ENCODE data around the gene TSNAXIP1.
A peak's percentile ranks its signal among the peaks of the same experiment; 100 is the strongest.

TSNAXIP1 gene

DNA sequence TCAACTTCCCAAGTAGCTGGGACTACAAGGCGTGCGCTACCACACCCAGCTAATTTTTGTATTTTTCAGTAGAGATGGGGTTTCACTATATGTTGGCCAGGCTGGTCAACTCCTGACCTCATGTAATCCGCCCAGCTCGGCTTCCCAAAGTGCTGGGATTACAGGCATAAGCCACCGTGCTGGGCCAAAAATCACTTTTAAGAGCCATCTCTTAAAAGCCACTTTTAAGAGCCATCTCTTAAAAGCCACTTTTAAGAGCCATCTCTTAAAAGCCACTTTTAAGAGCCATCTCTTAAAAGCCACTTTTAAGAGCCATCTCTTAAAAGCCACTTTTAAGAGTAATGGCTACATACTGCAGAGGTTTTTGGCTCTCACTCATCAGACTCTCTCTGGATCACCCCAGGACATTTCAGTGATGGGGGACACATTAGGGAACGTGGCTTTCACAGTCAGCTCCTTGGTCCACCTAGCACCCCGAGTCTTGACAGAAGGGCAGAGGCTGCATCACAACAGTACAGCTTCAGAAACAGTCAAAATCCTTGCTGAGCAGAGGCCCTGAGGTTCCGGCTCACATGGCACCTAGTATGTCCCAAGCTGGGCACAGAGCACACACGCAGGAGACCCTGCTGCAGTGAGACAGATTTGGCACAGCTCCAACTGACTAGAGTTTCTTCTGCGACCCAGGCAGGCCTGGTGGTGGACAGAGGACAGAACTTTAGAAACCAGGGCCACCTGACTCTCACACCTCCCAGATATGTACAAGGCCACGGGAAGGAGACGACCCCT lies 23.9 kb upstream of the TSNAXIP1 start:
- no peak for DNase-seq

GRCh38 chr16:67783353-67783725 lies 23.4 kb upstream of the TSNAXIP1 start:
- no peak for DNase-seq

- DNase-seq, result no peak
These were observed 20.2 kb upstream of the TSNAXIP1 start for GRCh38 chr16:67786491-67786890.

GRCh38 chr16:67790071-67790470 lies 16.6 kb upstream of the TSNAXIP1 start:
- no peak for DNase-seq

DNA sequence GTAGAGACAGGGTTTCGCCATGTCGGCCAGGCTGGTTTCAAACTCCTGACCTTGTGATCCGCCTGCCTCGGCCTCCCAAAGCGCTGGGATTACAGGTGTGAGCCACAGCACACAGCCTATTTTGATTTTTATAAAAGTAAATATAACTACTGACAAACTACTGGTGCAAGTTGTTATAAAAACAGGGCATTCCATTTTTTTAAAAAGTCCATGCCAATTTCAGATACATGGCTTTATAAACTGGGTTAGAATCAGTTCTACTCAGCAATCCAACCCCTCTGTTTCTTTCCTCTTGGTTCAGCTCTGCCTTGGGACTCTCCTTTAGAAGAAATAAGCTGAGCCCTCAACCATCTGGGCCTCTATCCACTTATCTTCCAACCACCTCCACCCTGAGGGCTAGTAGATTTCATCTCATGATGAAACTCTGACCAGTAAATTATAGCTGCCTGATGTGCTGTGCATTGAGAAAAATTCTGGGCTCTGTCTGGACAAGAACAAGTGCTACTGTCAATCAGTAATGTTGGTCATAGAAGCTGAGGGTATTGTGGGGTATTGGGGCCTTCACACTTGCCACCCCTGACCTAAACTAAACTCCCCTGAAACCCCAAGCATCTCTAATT lies 10.5 kb upstream of the TSNAXIP1 start:
- DNase-seq, result no peak

DNA sequence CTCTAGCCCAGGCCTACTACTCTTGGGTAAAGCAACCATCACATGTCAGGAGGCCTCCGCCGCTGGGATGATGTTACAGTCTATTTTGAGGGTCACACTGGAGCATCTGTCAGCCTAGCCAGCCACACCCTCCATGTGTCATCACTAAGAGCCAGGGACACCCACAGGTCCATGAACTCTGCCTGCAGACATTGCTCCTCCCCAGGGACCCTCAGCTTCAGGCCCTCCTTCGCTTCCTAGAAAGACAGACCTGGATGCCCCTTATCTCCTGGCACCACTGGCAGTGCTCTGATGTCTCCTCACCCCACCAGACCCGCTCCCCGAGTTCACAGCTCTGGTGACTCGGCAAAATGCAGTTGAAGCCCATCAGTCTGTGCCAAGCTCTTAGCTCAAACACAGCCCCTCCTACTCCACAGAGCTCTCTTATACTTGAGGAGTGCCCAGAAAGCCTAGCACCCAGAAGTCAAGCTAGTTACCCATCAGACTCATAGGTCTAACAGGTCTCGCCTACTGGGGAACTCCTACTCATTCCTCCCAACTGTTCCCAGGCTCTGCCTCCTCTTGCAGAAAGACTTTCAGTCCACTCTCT lies 6.3 kb upstream of the TSNAXIP1 start:
- no peak for DNase-seq

- no peak for DNase-seq
These were observed 5.4 kb upstream of the TSNAXIP1 start for GRCh38 chr16:67801241-67801640.

DNA sequence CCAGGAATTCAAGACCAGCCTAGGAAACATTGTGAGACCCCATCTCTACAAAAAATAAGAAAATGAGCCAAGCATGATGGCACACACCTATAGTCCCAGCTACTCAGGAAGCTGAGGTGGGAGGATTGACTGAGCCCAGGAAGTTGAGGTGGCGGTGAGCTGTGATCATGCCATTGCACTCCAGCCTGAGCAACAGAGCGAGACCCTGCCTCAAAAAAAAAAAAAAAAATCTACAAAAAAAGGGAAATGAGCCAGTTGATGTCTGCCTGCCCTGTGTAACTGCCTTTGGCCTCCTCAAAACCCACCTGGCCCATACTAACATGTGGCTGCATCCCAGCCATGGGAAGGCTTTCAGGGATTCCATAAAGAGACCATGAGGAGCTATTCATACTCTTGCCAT lies 4.8 kb upstream of the TSNAXIP1 start:
- peak; percentile 27 for DNase-seq

DNA sequence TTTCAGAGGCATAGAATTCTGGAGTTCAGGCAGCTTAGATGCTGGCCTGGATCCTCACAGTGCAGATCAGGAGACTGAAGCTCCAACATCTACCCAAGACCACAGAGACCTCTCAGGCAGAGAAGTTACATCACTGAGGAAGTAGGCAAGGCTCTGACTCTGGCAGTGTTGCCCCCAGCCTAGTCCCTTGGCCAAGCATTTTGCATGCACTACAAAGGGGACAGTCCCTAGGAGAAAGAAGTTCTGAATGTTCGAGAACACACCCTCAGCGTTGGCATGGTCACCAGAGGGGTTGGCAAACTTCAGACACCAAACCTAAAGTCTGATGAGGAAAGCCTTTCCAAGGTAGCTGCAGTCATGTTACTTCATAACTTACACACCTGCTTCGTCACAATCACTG lies 2.8 kb upstream of the TSNAXIP1 start:
- DNase-seq, result peak; percentile 17

DNA sequence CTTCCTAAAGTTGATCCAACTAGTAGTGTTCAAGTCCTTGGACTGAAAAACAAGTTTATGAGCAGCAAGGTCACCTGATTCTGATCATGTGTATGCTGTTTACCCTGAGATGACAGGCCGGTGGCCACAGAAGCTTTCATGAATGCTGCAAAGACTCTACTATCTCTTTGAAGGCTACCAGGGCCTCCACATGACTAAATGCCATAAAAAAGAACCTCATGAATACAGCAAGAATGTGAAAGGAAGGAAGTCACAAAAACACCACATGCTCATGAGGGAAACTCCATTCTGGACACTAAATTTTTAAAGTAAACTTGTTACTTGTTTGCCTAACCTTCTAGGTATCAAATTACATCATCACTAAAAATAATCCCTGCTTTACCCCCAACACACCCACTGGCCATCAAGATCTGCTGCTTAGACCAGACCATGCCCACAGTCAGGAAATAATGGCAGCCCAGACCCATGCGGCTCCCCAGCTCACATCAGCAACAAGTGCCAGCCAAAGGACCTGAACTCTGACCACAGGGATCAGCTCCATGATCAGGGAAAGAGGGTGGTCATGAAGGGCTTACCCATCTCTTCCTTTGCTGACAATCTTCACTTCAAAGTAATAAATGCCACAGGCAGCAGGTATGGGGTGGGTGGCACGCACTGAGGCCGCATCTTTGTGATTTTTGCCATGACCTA lies 1.7 kb upstream of the TSNAXIP1 start:
- no peak for DNase-seq

- no peak for DNase-seq
These were observed 816 bp upstream of the TSNAXIP1 start for GRCh38 chr16:67805718-67806427.

GRCh38 chr16:67807148-67807682 lies 526 bp downstream of the TSNAXIP1 start:
- no peak for DNase-seq

DNA sequence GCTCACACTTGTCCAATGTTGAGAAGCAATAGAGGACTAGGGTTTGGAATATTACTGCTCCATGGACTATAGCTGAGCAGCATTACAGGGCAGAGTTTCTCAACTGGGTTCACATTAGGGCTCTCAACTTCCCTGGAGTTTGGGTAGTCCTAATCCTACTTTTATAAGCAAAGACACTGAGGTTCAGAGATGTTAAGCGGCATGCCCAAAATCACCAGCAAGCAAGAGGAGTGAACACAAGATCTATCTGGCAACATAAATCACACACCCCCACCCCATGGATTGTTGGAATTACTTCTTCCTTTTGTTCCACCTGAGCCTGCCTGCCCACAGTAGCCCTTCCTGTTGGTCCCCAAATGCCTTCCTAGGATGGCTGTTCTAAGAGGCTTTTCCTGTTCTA lies 5.2 kb downstream of the TSNAXIP1 start:
- no peak for DNase-seq

- no peak for DNase-seq
These were observed 7.9 kb downstream of the TSNAXIP1 start for GRCh38 chr16:67814567-67814966.

- DNase-seq, result no peak
These were observed 14.0 kb downstream of the TSNAXIP1 start for GRCh38 chr16:67820608-67821259.

GRCh38 chr16:67822511-67822910 lies 15.8 kb downstream of the TSNAXIP1 start:
- no peak for DNase-seq

GRCh38 chr16:67825119-67825518 lies 18.4 kb downstream of the TSNAXIP1 start:
- DNase-seq, result no peak

DNA sequence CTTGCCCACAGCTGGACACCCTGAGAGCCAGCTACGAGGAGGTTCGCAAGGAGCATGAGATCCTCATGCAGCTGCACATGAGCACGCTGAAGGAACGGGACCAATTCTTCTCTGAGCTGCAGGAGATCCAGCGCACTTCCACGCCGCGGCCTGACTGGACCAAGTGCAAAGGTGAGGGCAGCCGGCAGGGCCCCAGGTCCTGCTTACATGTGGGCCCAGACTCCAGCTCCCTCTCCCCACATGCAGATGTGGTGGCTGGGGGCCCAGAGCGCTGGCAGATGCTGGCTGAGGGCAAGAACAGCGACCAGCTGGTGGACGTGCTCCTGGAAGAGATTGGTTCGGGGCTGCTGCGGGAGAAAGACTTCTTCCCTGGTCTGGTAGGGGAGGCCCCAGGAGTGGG lies 19.2 kb downstream of the TSNAXIP1 start:
- DNase-seq, result no peak

- no peak for DNase-seq
These were observed 22.0 kb downstream of the TSNAXIP1 start for GRCh38 chr16:67828651-67829050.

- DNase-seq, result no peak
These were observed 26.3 kb downstream of the TSNAXIP1 start for GRCh38 chr16:67833030-67833414.

GRCh38 chr16:67833415-67834241 lies 26.9 kb downstream of the TSNAXIP1 start:
- peak; percentile 97 for DNase-seq

Data from activated CD4-positive, alpha-beta T cell treated with anti-CD3 and anti-CD28 coated beads for 48 hours (primary cell).